GM13977 (cell line): ENCODE measurements around the gene ATOH1.

Source experiments
- DNase-seq: peaks from one replicate; pipeline ENCODE4 v3.0.0; 2012; ENCODE audit warnings: low spot score
- in situ Hi-C: fragments of 300-500 bp; cut with MboI; formaldehyde crosslinking; loops from one replicate; pipeline ENCODE4 v1.12.0; 2022; ENCODE audit warnings: low sequenced_read_pairs, low pct_unique_long_range_greater_than_20kb, mixed read lengths, inconsistent platforms; ENCODE audit not compliant: unreplicated experiment
- TF ChIP-seq, protein P1 (sequence below): IDR thresholded peaks from 2 replicates; pipeline ENCODE4 v1.5.1; 2012; ENCODE audit warnings: mild to moderate bottlenecking, control low read depth; ENCODE audit not compliant: insufficient read depth; ENCODE audit errors: extremely low read depth, missing control alignments

Gene ATOH1, protein sequence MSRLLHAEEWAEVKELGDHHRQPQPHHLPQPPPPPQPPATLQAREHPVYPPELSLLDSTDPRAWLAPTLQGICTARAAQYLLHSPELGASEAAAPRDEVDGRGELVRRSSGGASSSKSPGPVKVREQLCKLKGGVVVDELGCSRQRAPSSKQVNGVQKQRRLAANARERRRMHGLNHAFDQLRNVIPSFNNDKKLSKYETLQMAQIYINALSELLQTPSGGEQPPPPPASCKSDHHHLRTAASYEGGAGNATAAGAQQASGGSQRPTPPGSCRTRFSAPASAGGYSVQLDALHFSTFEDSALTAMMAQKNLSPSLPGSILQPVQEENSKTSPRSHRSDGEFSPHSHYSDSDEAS

DNA sequence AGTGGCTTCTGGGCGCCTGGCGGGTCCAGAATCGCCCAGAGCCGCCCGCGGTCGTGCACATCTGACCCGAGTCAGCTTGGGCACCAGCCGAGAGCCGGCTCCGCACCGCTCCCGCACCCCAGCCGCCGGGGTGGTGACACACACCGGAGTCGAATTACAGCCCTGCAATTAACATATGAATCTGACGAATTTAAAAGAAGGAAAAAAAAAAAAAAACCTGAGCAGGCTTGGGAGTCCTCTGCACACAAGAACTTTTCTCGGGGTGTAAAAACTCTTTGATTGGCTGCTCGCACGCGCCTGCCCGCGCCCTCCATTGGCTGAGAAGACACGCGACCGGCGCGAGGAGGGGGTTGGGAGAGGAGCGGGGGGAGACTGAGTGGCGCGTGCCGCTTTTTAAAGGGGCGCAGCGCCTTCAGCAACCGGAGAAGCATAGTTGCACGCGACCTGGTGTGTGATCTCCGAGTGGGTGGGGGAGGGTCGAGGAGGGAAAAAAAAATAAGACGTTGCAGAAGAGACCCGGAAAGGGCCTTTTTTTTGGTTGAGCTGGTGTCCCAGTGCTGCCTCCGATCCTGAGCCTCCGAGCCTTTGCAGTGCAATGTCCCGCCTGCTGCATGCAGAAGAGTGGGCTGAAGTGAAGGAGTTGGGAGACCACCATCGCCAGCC is at the start of gene ATOH1:
Gene ATOH1, plus strand, starts transcription at position 422 of the 663 bp plus-strand sequence. Its CDS starts 174 bp downstream, at position 596.
- TF ChIP-seq, protein P1, sequence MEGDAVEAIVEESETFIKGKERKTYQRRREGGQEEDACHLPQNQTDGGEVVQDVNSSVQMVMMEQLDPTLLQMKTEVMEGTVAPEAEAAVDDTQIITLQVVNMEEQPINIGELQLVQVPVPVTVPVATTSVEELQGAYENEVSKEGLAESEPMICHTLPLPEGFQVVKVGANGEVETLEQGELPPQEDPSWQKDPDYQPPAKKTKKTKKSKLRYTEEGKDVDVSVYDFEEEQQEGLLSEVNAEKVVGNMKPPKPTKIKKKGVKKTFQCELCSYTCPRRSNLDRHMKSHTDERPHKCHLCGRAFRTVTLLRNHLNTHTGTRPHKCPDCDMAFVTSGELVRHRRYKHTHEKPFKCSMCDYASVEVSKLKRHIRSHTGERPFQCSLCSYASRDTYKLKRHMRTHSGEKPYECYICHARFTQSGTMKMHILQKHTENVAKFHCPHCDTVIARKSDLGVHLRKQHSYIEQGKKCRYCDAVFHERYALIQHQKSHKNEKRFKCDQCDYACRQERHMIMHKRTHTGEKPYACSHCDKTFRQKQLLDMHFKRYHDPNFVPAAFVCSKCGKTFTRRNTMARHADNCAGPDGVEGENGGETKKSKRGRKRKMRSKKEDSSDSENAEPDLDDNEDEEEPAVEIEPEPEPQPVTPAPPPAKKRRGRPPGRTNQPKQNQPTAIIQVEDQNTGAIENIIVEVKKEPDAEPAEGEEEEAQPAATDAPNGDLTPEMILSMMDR, result no peak
- peak; percentile 28 for DNase-seq
- in situ Hi-C loops, result no loop called here

DNA sequence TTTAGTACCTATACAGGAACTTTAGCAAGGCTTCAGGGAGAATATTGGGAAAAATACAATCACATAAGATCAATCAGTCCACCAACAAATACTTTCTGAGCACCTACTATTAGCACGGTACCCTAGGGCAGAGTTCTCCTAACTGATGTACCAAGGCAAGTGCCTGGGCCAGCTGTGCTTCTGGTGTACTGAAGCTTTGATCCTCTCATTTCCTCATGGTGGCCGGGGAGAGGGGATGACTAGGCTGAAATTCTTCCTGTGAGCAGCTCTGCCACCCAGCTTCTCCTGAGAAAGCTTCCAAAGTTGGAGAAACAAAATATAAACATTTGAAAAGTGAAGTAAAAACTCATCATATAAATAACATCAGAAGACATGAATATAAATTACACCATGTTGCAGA is 49.3 kb upstream of the ATOH1 start:
- TF ChIP-seq, protein P1, result no peak
- in situ Hi-C loops, result loop anchor here (25.0 kb wide), 3 partner anchors 358 to 808 kb away; no protein-coding TSS in a partner anchor

DNA sequence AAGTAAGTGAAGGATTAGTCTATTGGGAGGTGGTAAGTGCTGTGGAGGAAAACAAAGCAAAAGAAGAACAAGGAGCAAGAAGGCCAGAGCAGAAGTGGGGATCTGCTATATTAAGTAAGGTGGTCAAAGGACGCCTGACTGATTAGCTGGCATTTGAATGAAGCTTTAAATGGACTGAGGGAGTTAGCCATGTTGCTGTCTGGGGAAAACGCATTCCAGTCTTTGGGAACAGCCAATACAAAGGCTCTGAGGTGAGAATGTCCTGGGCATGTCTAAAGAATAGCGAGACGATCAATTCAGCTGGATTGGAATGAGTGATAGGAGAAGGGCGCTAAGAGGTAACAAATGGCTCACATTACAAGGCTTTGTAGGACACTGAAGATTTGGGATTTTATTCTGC is 48.5 kb upstream of the ATOH1 start:
- in situ Hi-C loops, result loop anchor here (25.0 kb wide), 3 partner anchors 357 to 807 kb away; no protein-coding TSS in a partner anchor
- no peak for DNase-seq
- TF ChIP-seq, protein P1, result no peak

More for the DNA sequence above, 49.3 kb upstream of the ATOH1 start:
- DNase-seq, result no peak

DNA sequence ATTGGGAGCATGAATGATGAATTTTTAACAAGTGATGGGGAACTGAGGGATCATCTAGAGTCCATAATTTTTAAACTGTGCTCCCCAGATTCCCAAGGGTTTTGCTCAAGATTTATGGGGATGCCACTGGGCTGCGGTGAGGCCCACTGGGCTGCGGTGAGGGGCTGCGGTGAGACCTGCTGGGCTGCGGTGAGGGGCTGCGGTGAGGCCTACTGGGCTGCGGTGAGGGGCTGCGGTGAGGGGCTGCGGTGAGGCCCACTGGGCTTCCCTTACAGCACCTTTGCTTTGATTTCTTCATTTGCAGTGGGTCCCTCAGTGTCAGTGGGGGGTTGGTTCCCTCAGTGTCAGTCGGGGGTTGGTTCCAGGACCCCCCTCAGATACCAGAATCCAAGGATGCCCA is 47.4 kb upstream of the ATOH1 start:
- in situ Hi-C loops, result loop anchor here (25.0 kb wide), 3 partner anchors 356 to 806 kb away; no protein-coding TSS in a partner anchor
- TF ChIP-seq, protein P1, result no peak
- DNase-seq, result no peak

DNA sequence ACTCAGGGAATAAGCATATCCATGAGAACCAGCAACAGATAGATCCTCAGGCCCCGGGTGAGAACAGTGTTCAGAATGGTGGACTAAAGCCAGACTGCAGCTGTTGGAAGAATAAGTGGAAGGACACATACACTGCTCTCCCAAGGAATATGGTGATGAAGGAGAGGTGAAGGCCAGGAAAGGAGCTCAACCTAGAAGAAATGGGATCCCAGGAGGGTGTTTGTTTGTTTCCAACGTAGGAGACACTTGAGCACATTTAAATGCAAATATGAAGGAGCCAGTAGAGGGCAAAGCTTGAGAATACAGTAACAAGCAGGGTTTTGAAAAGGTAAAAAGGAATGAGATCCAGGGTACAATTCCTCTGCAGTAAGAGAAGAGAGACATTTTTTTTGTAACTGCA is 42.4 kb upstream of the ATOH1 start:
- TF ChIP-seq, protein P1, result no peak
- no peak for DNase-seq
- in situ Hi-C loops, result loop anchor here (25.0 kb wide), 3 partner anchors 351 to 801 kb away; no protein-coding TSS in a partner anchor

DNA sequence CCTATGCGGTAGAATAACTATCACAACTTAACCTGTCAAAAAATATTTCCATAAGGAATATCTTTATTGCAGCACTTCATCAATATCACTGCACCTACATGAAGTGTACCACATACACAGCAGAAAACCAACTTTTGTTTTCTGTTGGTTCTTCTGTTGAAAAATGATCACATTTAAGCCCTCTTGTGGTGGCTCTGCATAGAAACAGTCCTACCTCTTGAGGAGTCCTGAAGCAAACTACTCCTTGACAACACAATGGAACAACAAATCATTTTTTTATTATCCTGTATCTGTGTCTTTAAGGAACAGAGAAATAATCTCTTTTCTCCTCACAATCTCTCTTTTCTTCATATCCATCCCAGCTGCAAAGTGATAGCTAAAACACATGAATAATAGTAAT is 39.8 kb upstream of the ATOH1 start:
- DNase-seq, result peak; percentile 25
- in situ Hi-C loops, result loop anchor here (25.0 kb wide), 3 partner anchors 349 to 799 kb away; no protein-coding TSS in a partner anchor
- TF ChIP-seq, protein P1, result peak; percentile 44
